GM12878 (cell line): ENCODE data around the gene UNC13B. TPM values are rescaled to one million over a fixed set of nuclear protein-coding genes. Genes with fewer than 3 reads are reported as not detected.

ENCODE experiments used
- ATAC-seq: fragments of 200-7000 bp; cut with Tn5 transposase; 3 replicates; pipeline ENCODE4 v1.9.1; 2020; ENCODE audit warnings: mild to moderate bottlenecking, moderate library complexity
- BruUV-seq: library from RNA; stranded (reverse); fragments of 400-500 nt; replicated peaks from 2 replicates; lab custom pipeline; 2021; lab: Mats Ljungman, UMichigan
- CTCF ChIA-PET: fragments of 300-600 bp; sonication (Branson Sonifier 250); formaldehyde crosslinking; extraction: SDS; loops from one replicate; lab custom pipeline; 2021; ENCODE audit warnings: inconsistent platforms; lab: Yijun Ruan, JAX
- POLR2A ChIA-PET: fragments of 350-600 bp; formaldehyde crosslinking; extraction: SDS; loops from one replicate; lab custom pipeline; 2021; ENCODE audit warnings: inconsistent platforms; lab: Charles Lee
- RAD21 ChIA-PET: fragments of 300-600 bp; sonication (Branson Sonifier 250); formaldehyde crosslinking; loops from one replicate; lab custom pipeline; 2023; ENCODE audit warnings: antibody characterized with exemption; ENCODE audit not compliant: unreplicated experiment; lab: Charles Lee
- SMC1A ChIA-PET: fragments of 300-600 bp; sonication (Branson Sonifier 250); formaldehyde crosslinking; loops from one replicate; lab custom pipeline; 2023; ENCODE audit not compliant: unreplicated experiment, uncharacterized antibody; lab: Charles Lee
- DNase-seq: peaks from one replicate; pipeline ENCODE4 v3.0.0-alpha.2; 2011; ENCODE audit warnings: low read depth, low spot score
- FAIRE-seq: peaks from 3 replicates; lab custom pipeline; 2011; peaks lifted over from hg19 to GRCh38; lab: Jason Lieb, UNC
- H2AFZ ChIP-seq: 2 replicates; pipeline ENCODE4 v1.6.0; 2011; ENCODE audit warnings: low read depth, low read length, control low read depth; ENCODE audit not compliant: control insufficient read depth
- H3K27ac ChIP-seq: 2 replicates; pipeline ENCODE4 v1.5.1; 2011; ENCODE audit warnings: control low read depth; ENCODE audit not compliant: control insufficient read depth, insufficient read depth
- H3K27me3 ChIP-seq, 2 experiments: replicated peaks in 1 of 2; 2 replicates each; pipeline versions ENCODE4 v1.6.0 to v1.6.1; 2011; ENCODE audit warnings: low read length in 1 of 2; ENCODE audit not compliant: control insufficient read depth in 2 of 2, insufficient read depth in 2 of 2
- H3K36me3 ChIP-seq, 2 experiments: 2 replicates each; pipeline ENCODE4 v1.5.1; 2011; ENCODE audit warnings: low read length in 1 of 2; ENCODE audit not compliant: control insufficient read depth in 2 of 2, insufficient read depth in 2 of 2
- H3K4me1 ChIP-seq: 2 replicates; pipeline ENCODE4 v1.6.1; 2011; ENCODE audit warnings: mild to moderate bottlenecking, low read length, moderate library complexity, mixed read lengths; ENCODE audit not compliant: control insufficient read depth, insufficient read depth
- H3K4me2 ChIP-seq: 2 replicates; pipeline ENCODE4 v1.6.0; 2011; ENCODE audit warnings: control low read depth; ENCODE audit not compliant: control insufficient read depth, insufficient read depth
- H3K4me3 ChIP-seq: fragments of 200-600 bp; sonication (generic); 2 replicates; pipeline ENCODE4 v1.5.1; 2016
- H3K79me2 ChIP-seq: 2 replicates; pipeline ENCODE4 v1.6.0; 2011; ENCODE audit warnings: low read length; ENCODE audit not compliant: control insufficient read depth, insufficient read depth
- H3K9ac ChIP-seq: 2 replicates; pipeline ENCODE4 v1.8.0; 2011; ENCODE audit warnings: low read length, control low read depth, mixed read lengths; ENCODE audit not compliant: control insufficient read depth, insufficient read depth
- H3K9me3 ChIP-seq: replicated peaks from 3 replicates; pipeline ENCODE4 v1.5.1; 2011; ENCODE audit warnings: mild to moderate bottlenecking, low read length; ENCODE audit not compliant: control insufficient read depth, insufficient read depth
- H4K20me1 ChIP-seq: 2 replicates; pipeline ENCODE4 v1.6.0; 2011; ENCODE audit not compliant: control insufficient read depth, insufficient read depth
- BCL3 ChIP-seq: IDR thresholded peaks from 2 replicates; pipeline ENCODE4 v1.6.1; 2011; ENCODE audit warnings: borderline replicate concordance, low read depth, mild to moderate bottlenecking, moderate library complexity, low read length; ENCODE audit not compliant: insufficient read depth, poor library complexity, severe bottlenecking
- FOS ChIP-seq: IDR thresholded peaks from 3 replicates; pipeline ENCODE4 v1.6.1; 2011; ENCODE audit warnings: borderline replicate concordance; ENCODE audit not compliant: insufficient read length; ENCODE audit errors: extremely low read depth
- GATAD2B ChIP-seq: fragments of 450-650 bp; conservative IDR thresholded peaks from 2 replicates; pipeline ENCODE4 v1.6.1; 2017; ENCODE audit warnings: low read depth, mild to moderate bottlenecking, moderate library complexity
- HCFC1 ChIP-seq: fragments of 150-350 bp; IDR thresholded peaks from 2 replicates; pipeline ENCODE4 v1.6.1; 2014; ENCODE audit warnings: low read length
- KAT2A ChIP-seq: conservative IDR thresholded peaks from 2 replicates; pipeline ENCODE4 v1.6.1; 2011; ENCODE audit warnings: low read depth, low read length; ENCODE audit not compliant: control insufficient read depth
- MLLT1 ChIP-seq: fragments of 450-650 bp; IDR thresholded peaks from 2 replicates; pipeline ENCODE4 v1.6.1; 2016; ENCODE audit warnings: mild to moderate bottlenecking
- MYB ChIP-seq: fragments of 150-350 bp; IDR thresholded peaks from 2 replicates; pipeline ENCODE4 v1.6.1; 2014; ENCODE audit warnings: mild to moderate bottlenecking, low read depth, low read length, borderline replicate concordance
- NFXL1 ChIP-seq: fragments of 450-650 bp; IDR thresholded peaks from 2 replicates; pipeline ENCODE4 v1.6.1; 2017; ENCODE audit warnings: antibody characterized with exemption, mild to moderate bottlenecking, borderline replicate concordance
- NFYB ChIP-seq: IDR thresholded peaks from 2 replicates; pipeline ENCODE4 v1.6.1; 2011; ENCODE audit warnings: low read depth, mild to moderate bottlenecking, low read length, improper control_type of control experiment, moderate library complexity; ENCODE audit not compliant: insufficient read depth
- NRF1 ChIP-seq: conservative IDR thresholded peaks from 2 replicates; pipeline ENCODE4 v1.6.1; 2011; ENCODE audit warnings: mild to moderate bottlenecking, low read depth, low read length, improper control_type of control experiment
- PAX5 ChIP-seq: IDR thresholded peaks from 2 replicates; pipeline ENCODE4 v1.6.1; 2011; ENCODE audit warnings: low read depth, low read length, borderline replicate concordance
- POU2F2 ChIP-seq: IDR thresholded peaks from 3 replicates; pipeline ENCODE4 v1.6.1; 2011; ENCODE audit warnings: low read depth, mild to moderate bottlenecking, low read length, borderline replicate concordance
- SKIL ChIP-seq: fragments of 450-650 bp; IDR thresholded peaks from 2 replicates; pipeline ENCODE4 v1.6.1; 2017; ENCODE audit warnings: mild to moderate bottlenecking, low read depth, inconsistent platforms; ENCODE audit not compliant: poor library complexity, severe bottlenecking
- SMAD1 ChIP-seq: fragments of 450-650 bp; IDR thresholded peaks from 2 replicates; pipeline ENCODE4 v1.6.1; 2018; ENCODE audit warnings: mild to moderate bottlenecking, low read depth; ENCODE audit not compliant: partially characterized antibody
- SMARCA5 ChIP-seq: fragments of 450-650 bp; IDR thresholded peaks from 2 replicates; pipeline ENCODE4 v1.6.1; 2017; ENCODE audit warnings: mild to moderate bottlenecking
- SPI1 ChIP-seq: IDR thresholded peaks from 2 replicates; pipeline ENCODE4 v1.6.1; 2011; ENCODE audit warnings: low read depth, mild to moderate bottlenecking, low read length, moderate library complexity, borderline replicate concordance; ENCODE audit not compliant: insufficient read depth
- WRNIP1 ChIP-seq: IDR thresholded peaks from 2 replicates; pipeline ENCODE4 v1.6.1; 2011; ENCODE audit warnings: low read depth, low read length, improper control_type of control experiment, borderline replicate concordance
- ZNF274 ChIP-seq: IDR thresholded peaks from one replicate; pipeline ENCODE4 v1.8.0; 2011; ENCODE audit not compliant: insufficient read length, insufficient read depth
- WGBS: methylation state at CpG from one replicate; pipeline ENCODE4 v1.1.6; 2016; ENCODE audit warnings: low lambda C conversion rate; ENCODE audit not compliant: insufficient replicate concordance, insufficient coverage; ENCODE audit errors: missing lambda C conversion rate; 5-methylcytosine and 5-hydroxymethylcytosine counted together
- in situ Hi-C: fragments of 300-500 bp; cut with MboI; formaldehyde crosslinking; loops from 9 replicates; pipeline ENCODE4 v1.14.3; 2018; ENCODE audit warnings: mixed read lengths
- intact Hi-C: fragments of 100-400 bp; cut with micrococcal nuclease; formaldehyde crosslinking; loops from one replicate; pipeline ENCODE4 v1.14.2; 2022; ENCODE audit not compliant: unreplicated experiment
- polyA plus RNA-seq, 11 experiments: library from polyadenylated mRNA; depleted of rRNA in 4 of 11; unstranded in 6 of 11; stranded (reverse) in 5 of 11; fragments of >200 nt; fragmentation: Nextera tagmentation in 4 of 11; fragmentation: Illumina TruSeq in 1 of 11; extraction: Ambion mirVana in 4 of 11; extraction: Trizol in 1 of 11; gene quantifications; 1 replicate in 1 of 11; 2 replicates in 10 of 11; pipeline versions ENCODE4 v1.2.1 to v1.2.3, GENCODE V29; 2011 to 2016; ENCODE audit warnings: inconsistent platforms in 2 of 11, missing spikeins in 2 of 11, low read depth in 1 of 11
- total RNA-seq, 4 experiments: library from RNA; depleted of rRNA in 3 of 4; stranded (reverse); fragments of >200 nt in 3 of 4; fragmentation: Illumina TruSeq in 1 of 4; extraction: Trizol in 1 of 4; gene quantifications; 2 replicates each; pipeline versions ENCODE4 v1.2.1 to v1.2.3, GENCODE V29; 2013 to 2021

The UNC13B gene
- total and polyA plus RNA-seq, 10 of the 15 experiments (the other 5 are each of a cell fraction or from before 2014, with no cell fraction given), result under 0.01 to 0.42 (median 0.06) TPM; not detected in 4

GRCh38 chr9:35396560-35397215 is 234.9 kb downstream of the UNC13B start:
- Histone ChIP-seq H3K27ac (no peak overlapping the region), H3K4me3 (no peak overlapping the region), H3K36me3 (no peaks in the 10 kb centered on the region), H4K20me1 (no peaks in the 10 kb centered on the region), H3K27me3 (no peaks in the 10 kb centered on the region), H2AFZ (no peak overlapping the region), H3K9me3 (no peaks in the 10 kb centered on the region), H3K79me2 (no peaks in the 10 kb centered on the region), H3K4me2 (no peak overlapping the region), H3K9ac (no peak overlapping the region), H3K4me1 (no peaks in the 10 kb centered on the region)
- SMC1A ChIA-PET, result interaction anchor here (2.1 kb wide), 1 partner anchor 19 kb away, joined by 6 read pairs; no protein-coding TSS in a partner anchor
- DNase-seq, result no peak
- TF ChIP-seq NRF1, result no peak
- no peak for TF ChIP-seq SPI1
- no peak for TF ChIP-seq POU2F2
- TF ChIP-seq KAT2A, result no peak
- no peak for TF ChIP-seq SMARCA5
- TF ChIP-seq BCL3, result no peak
- TF ChIP-seq SMAD1, result no peak
- TF ChIP-seq MYB, result no peak
- TF ChIP-seq GATAD2B, result no peak
- TF ChIP-seq SKIL, result no peak
- no peak for TF ChIP-seq NFYB
- TF ChIP-seq NFXL1, result no peak
- no peak for TF ChIP-seq HCFC1
- no peak for TF ChIP-seq FOS
- TF ChIP-seq PAX5, result no peak
- no peak for TF ChIP-seq ZNF274
- no peak for TF ChIP-seq WRNIP1
- TF ChIP-seq MLLT1, result no peak
- POLR2A ChIA-PET, result no interaction called here
- CTCF ChIA-PET, result no interaction called here
- 20% methylated on average over 10 of the region's 10 CpGs for WGBS
- BruUV-seq, result no TSS peak
- no peak for FAIRE-seq
- in situ Hi-C loops (no loop called here), intact Hi-C loops (no loop called here)
- ATAC-seq, result no peak
- RAD21 ChIA-PET, result no interaction called here
